GM12878 (cell line): ENCODE data around the gene CBLIF. TPM values are rescaled to one million over a fixed set of nuclear protein-coding genes. Genes with fewer than 3 reads are reported as not detected.

Experiments
- ATAC-seq: fragments of 200-7000 bp; cut with Tn5 transposase; 3 replicates; pipeline ENCODE4 v1.9.1; 2020; ENCODE audit warnings: mild to moderate bottlenecking, moderate library complexity
- BruUV-seq: library from RNA; stranded (reverse); fragments of 400-500 nt; replicated peaks from 2 replicates; lab custom pipeline; 2021; lab: Mats Ljungman, UMichigan
- CTCF ChIA-PET: fragments of 300-600 bp; sonication (Branson Sonifier 250); formaldehyde crosslinking; extraction: SDS; loops from one replicate; lab custom pipeline; 2021; ENCODE audit warnings: inconsistent platforms; lab: Yijun Ruan, JAX
- POLR2A ChIA-PET: fragments of 350-600 bp; formaldehyde crosslinking; extraction: SDS; loops from one replicate; lab custom pipeline; 2021; ENCODE audit warnings: inconsistent platforms; lab: Charles Lee
- RAD21 ChIA-PET: fragments of 300-600 bp; sonication (Branson Sonifier 250); formaldehyde crosslinking; loops from one replicate; lab custom pipeline; 2023; ENCODE audit warnings: antibody characterized with exemption; ENCODE audit not compliant: unreplicated experiment; lab: Charles Lee
- SMC1A ChIA-PET: fragments of 300-600 bp; sonication (Branson Sonifier 250); formaldehyde crosslinking; loops from one replicate; lab custom pipeline; 2023; ENCODE audit not compliant: unreplicated experiment, uncharacterized antibody; lab: Charles Lee
- DNase-seq: peaks from one replicate; pipeline ENCODE4 v3.0.0-alpha.2; 2011; ENCODE audit warnings: low read depth, low spot score
- FAIRE-seq: peaks from 3 replicates; lab custom pipeline; 2011; peaks lifted over from hg19 to GRCh38; lab: Jason Lieb, UNC
- H2AFZ ChIP-seq: 2 replicates; pipeline ENCODE4 v1.6.0; 2011; ENCODE audit warnings: low read depth, low read length, control low read depth; ENCODE audit not compliant: control insufficient read depth
- H3K27ac ChIP-seq: 2 replicates; pipeline ENCODE4 v1.5.1; 2011; ENCODE audit warnings: control low read depth; ENCODE audit not compliant: control insufficient read depth, insufficient read depth
- H3K27me3 ChIP-seq, 2 experiments: replicated peaks in 1 of 2; 2 replicates each; pipeline versions ENCODE4 v1.6.0 to v1.6.1; 2011; ENCODE audit warnings: low read length in 1 of 2; ENCODE audit not compliant: control insufficient read depth in 2 of 2, insufficient read depth in 2 of 2
- H3K36me3 ChIP-seq, 2 experiments: 2 replicates each; pipeline ENCODE4 v1.5.1; 2011; ENCODE audit warnings: low read length in 1 of 2; ENCODE audit not compliant: control insufficient read depth in 2 of 2, insufficient read depth in 2 of 2
- H3K4me1 ChIP-seq: 2 replicates; pipeline ENCODE4 v1.6.1; 2011; ENCODE audit warnings: mild to moderate bottlenecking, low read length, moderate library complexity, mixed read lengths; ENCODE audit not compliant: control insufficient read depth, insufficient read depth
- H3K4me2 ChIP-seq: 2 replicates; pipeline ENCODE4 v1.6.0; 2011; ENCODE audit warnings: control low read depth; ENCODE audit not compliant: control insufficient read depth, insufficient read depth
- H3K4me3 ChIP-seq: fragments of 200-600 bp; sonication (generic); 2 replicates; pipeline ENCODE4 v1.5.1; 2016
- H3K79me2 ChIP-seq: 2 replicates; pipeline ENCODE4 v1.6.0; 2011; ENCODE audit warnings: low read length; ENCODE audit not compliant: control insufficient read depth, insufficient read depth
- H3K9ac ChIP-seq: 2 replicates; pipeline ENCODE4 v1.8.0; 2011; ENCODE audit warnings: low read length, control low read depth, mixed read lengths; ENCODE audit not compliant: control insufficient read depth, insufficient read depth
- H3K9me3 ChIP-seq: replicated peaks from 3 replicates; pipeline ENCODE4 v1.5.1; 2011; ENCODE audit warnings: mild to moderate bottlenecking, low read length; ENCODE audit not compliant: control insufficient read depth, insufficient read depth
- H4K20me1 ChIP-seq: 2 replicates; pipeline ENCODE4 v1.6.0; 2011; ENCODE audit not compliant: control insufficient read depth, insufficient read depth
- CHD4 ChIP-seq: fragments of 200-600 bp; sonication (generic); IDR thresholded peaks from 2 replicates; pipeline ENCODE4 v1.6.1; 2016; ENCODE audit warnings: mild to moderate bottlenecking
- GATAD2B ChIP-seq: fragments of 450-650 bp; conservative IDR thresholded peaks from 2 replicates; pipeline ENCODE4 v1.6.1; 2017; ENCODE audit warnings: low read depth, mild to moderate bottlenecking, moderate library complexity
- HDGF ChIP-seq: fragments of 450-650 bp; IDR thresholded peaks from 2 replicates; pipeline ENCODE4 v1.6.1; 2016; ENCODE audit warnings: antibody characterized with exemption
- JUNB ChIP-seq: IDR thresholded peaks from 2 replicates; pipeline ENCODE4 v1.6.1; 2016; ENCODE audit warnings: antibody characterized with exemption, mild to moderate bottlenecking
- MXI1 ChIP-seq: fragments of 150-350 bp; IDR thresholded peaks from 2 replicates; pipeline ENCODE4 v1.6.1; 2011; ENCODE audit warnings: low read depth, mild to moderate bottlenecking, inconsistent platforms, low read length, improper control_type of control experiment
- NFIC ChIP-seq: IDR thresholded peaks from 2 replicates; pipeline ENCODE4 v1.6.1; 2012; ENCODE audit warnings: low read depth, mild to moderate bottlenecking, inconsistent platforms, low read length, moderate library complexity
- PAX8 ChIP-seq: fragments of 450-650 bp; IDR thresholded peaks from 2 replicates; pipeline ENCODE4 v1.6.1; 2017; ENCODE audit warnings: mild to moderate bottlenecking, moderate library complexity
- POLR2AphosphoS2 ChIP-seq: IDR thresholded peaks from 2 replicates; pipeline ENCODE4 v1.6.1; 2011; ENCODE audit warnings: low read depth, mild to moderate bottlenecking, low read length, improper control_type of control experiment, moderate library complexity
- RB1 ChIP-seq: fragments of 450-650 bp; formaldehyde crosslinking; IDR thresholded peaks from 2 replicates; pipeline ENCODE4 v1.6.1; 2017; ENCODE audit warnings: mild to moderate bottlenecking, borderline replicate concordance
- SRF ChIP-seq, 2 experiments: IDR thresholded peaks; 2 replicates each; pipeline ENCODE4 v1.6.1; 2011; ENCODE audit warnings: low read depth in 2 of 2, low read length in 2 of 2, mild to moderate bottlenecking in 1 of 2, moderate library complexity in 1 of 2
- STAT1 ChIP-seq: fragments of 450-650 bp; conservative IDR thresholded peaks from 2 replicates; pipeline ENCODE4 v1.6.1; 2014; ENCODE audit warnings: antibody characterized with exemption, mild to moderate bottlenecking
- ZNF24 ChIP-seq: fragments of 450-650 bp; IDR thresholded peaks from 2 replicates; pipeline ENCODE4 v1.6.1; 2017; ENCODE audit warnings: antibody characterized with exemption, mild to moderate bottlenecking
- ZNF384 ChIP-seq: IDR thresholded peaks from 2 replicates; pipeline ENCODE4 v1.6.1; 2012; ENCODE audit warnings: low read depth, mild to moderate bottlenecking, low read length, improper control_type of control experiment, borderline replicate concordance
- WGBS: methylation state at CpG from one replicate; pipeline ENCODE4 v1.1.6; 2016; ENCODE audit warnings: low lambda C conversion rate; ENCODE audit not compliant: insufficient replicate concordance, insufficient coverage; ENCODE audit errors: missing lambda C conversion rate; 5-methylcytosine and 5-hydroxymethylcytosine counted together
- in situ Hi-C: fragments of 300-500 bp; cut with MboI; formaldehyde crosslinking; loops from 9 replicates; pipeline ENCODE4 v1.14.3; 2018; ENCODE audit warnings: mixed read lengths
- intact Hi-C: fragments of 100-400 bp; cut with micrococcal nuclease; formaldehyde crosslinking; loops from one replicate; pipeline ENCODE4 v1.14.2; 2022; ENCODE audit not compliant: unreplicated experiment
- polyA plus RNA-seq, 11 experiments: library from polyadenylated mRNA; depleted of rRNA in 4 of 11; unstranded in 6 of 11; stranded (reverse) in 5 of 11; fragments of >200 nt; fragmentation: Nextera tagmentation in 4 of 11; fragmentation: Illumina TruSeq in 1 of 11; extraction: Ambion mirVana in 4 of 11; extraction: Trizol in 1 of 11; gene quantifications; 1 replicate in 1 of 11; 2 replicates in 10 of 11; pipeline versions ENCODE4 v1.2.1 to v1.2.3, GENCODE V29; 2011 to 2016; ENCODE audit warnings: inconsistent platforms in 2 of 11, missing spikeins in 2 of 11, low read depth in 1 of 11
- total RNA-seq, 4 experiments: library from RNA; depleted of rRNA in 3 of 4; stranded (reverse); fragments of >200 nt in 3 of 4; fragmentation: Illumina TruSeq in 1 of 4; extraction: Trizol in 1 of 4; gene quantifications; 2 replicates each; pipeline versions ENCODE4 v1.2.1 to v1.2.3, GENCODE V29; 2013 to 2021
- TF ChIP-seq, protein P1 (sequence below): IDR thresholded peaks from 2 replicates; pipeline ENCODE4 v1.6.1; 2011; ENCODE audit warnings: low read depth, mild to moderate bottlenecking, low read length, moderate library complexity, borderline replicate concordance; ENCODE audit errors: extremely low read depth
- TF ChIP-seq, protein P2 (sequence below): IDR thresholded peaks from 2 replicates; pipeline ENCODE4 v1.6.1; 2011; ENCODE audit warnings: borderline replicate concordance, low read depth, mild to moderate bottlenecking, moderate library complexity, mixed read lengths, low read length; ENCODE audit not compliant: insufficient read depth; ENCODE audit errors: extremely low read length

The CBLIF gene
- total and polyA plus RNA-seq, 10 of the 15 experiments (the other 5 are each of a cell fraction or from before 2014, with no cell fraction given) = not detected

DNA sequence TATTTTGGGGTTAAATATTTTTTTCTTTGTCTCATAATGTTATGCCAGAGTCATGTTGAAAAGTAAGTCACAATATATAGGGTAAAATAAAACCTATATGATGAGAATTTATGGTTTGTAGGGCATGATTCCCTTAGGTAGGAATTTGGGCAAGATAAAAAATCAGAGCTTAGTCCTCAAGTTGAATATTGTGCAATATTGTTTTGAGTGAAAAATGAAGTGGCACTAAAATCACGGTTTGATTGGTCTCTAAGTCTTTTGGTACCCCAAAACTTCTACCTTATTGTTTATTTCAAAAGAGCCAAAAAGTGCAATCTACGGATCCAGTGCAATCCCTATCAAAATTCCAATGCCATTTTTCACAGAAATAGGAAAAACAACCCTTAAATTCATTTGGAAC is 33.1 kb downstream of the CBLIF start:
- RAD21 ChIA-PET = no interaction called here

More for the DNA sequence above, 33.1 kb downstream of the CBLIF start:
- TF ChIP-seq RB1 = no peak
- TF ChIP-seq STAT1 = no peak
- TF ChIP-seq HDGF = no peak
- TF ChIP-seq SRF (IDR thresholded peaks at IDR 0.05; ENCODE audit: low read depth in 2 of 2, low read length in 2 of 2) = no peak
- no peak for TF ChIP-seq ZNF24
- no peak for TF ChIP-seq POLR2AphosphoS2
- no peak for TF ChIP-seq MXI1
- TF ChIP-seq GATAD2B = no peak
- TF ChIP-seq PAX8 = no peak
- TF ChIP-seq, protein P1, sequence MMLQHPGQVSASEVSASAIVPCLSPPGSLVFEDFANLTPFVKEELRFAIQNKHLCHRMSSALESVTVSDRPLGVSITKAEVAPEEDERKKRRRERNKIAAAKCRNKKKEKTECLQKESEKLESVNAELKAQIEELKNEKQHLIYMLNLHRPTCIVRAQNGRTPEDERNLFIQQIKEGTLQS = no peak
- TF ChIP-seq CHD4 = no peak
- no peak for TF ChIP-seq JUNB
- TF ChIP-seq ZNF384 = no peak
- no peak for TF ChIP-seq NFIC
- TF ChIP-seq, protein P2, sequence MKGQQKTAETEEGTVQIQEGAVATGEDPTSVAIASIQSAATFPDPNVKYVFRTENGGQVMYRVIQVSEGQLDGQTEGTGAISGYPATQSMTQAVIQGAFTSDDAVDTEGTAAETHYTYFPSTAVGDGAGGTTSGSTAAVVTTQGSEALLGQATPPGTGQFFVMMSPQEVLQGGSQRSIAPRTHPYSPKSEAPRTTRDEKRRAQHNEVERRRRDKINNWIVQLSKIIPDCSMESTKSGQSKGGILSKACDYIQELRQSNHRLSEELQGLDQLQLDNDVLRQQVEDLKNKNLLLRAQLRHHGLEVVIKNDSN = no peak
- Histone ChIP-seq H4K20me1 (no peaks in the 10 kb centered on the region), H2AFZ (no peak overlapping the region), H3K27me3 (no peaks in the 10 kb centered on the region), H3K36me3 (peaks cover 0 to 5% of the 10 kb centered on the region in 2 experiments; a peak in 2 of 4 replicates), H3K79me2 (peaks cover 12% of the 10 kb centered on the region), H3K9me3 (no peaks in the 10 kb centered on the region), H3K4me3 (no peak overlapping the region), H3K4me2 (no peak overlapping the region), H3K4me1 (no peaks in the 10 kb centered on the region; the same call in 1 of the 2 replicates), H3K27ac (no peak overlapping the region), H3K9ac (no peak overlapping the region)
- ATAC-seq = no peak
- FAIRE-seq = no peak
- no TSS peak for BruUV-seq
- intact Hi-C loops = loop anchor here (5.0 kb wide), 2 partner anchors 145 to 255 kb away; partner anchors contain the start of gene PATL1
- POLR2A ChIA-PET = no interaction called here
- SMC1A ChIA-PET = no interaction called here
- no peak for DNase-seq
- in situ Hi-C loops = no loop called here
- CTCF ChIA-PET = interaction anchor here (1.8 kb wide), 1 partner anchor 439 kb away, joined by 6 read pairs; no protein-coding TSS in a partner anchor
- 60% methylated on average over 2 of the region's 2 CpGs for WGBS
